Progenitor cell of endocrine pancreas (in vitro differentiated cells): ENCODE data around the gene MBTD1. TPM values are rescaled to one million over a fixed set of nuclear protein-coding genes. Genes with fewer than 3 reads are reported as not detected.

Experiments
- DNase-seq: peaks from one replicate; pipeline ENCODE4 v3.0.0; 2021; ENCODE audit warnings: low spot score; ENCODE audit not compliant: unreplicated experiment
- H3K27ac Mint-ChIP-seq: 2 replicates; pipeline ENCODE4 v1.8.0; 2021; ENCODE audit warnings: mild to moderate bottlenecking, moderate library complexity, mixed read lengths
- H3K27me3 Mint-ChIP-seq: 2 replicates; pipeline ENCODE4 v1.8.0; 2021; ENCODE audit warnings: mixed read lengths
- H3K36me3 Mint-ChIP-seq: 2 replicates; pipeline ENCODE4 v1.8.0; 2022; ENCODE audit warnings: mixed read lengths; ENCODE audit not compliant: insufficient read depth
- H3K4me1 Mint-ChIP-seq: 2 replicates; pipeline ENCODE4 v1.8.0; 2021; ENCODE audit warnings: low read depth, mixed read lengths
- H3K4me3 Mint-ChIP-seq: 2 replicates; pipeline ENCODE4 v1.8.0; 2021; ENCODE audit warnings: low read depth, mild to moderate bottlenecking, moderate library complexity, mixed read lengths
- H3K9me3 Mint-ChIP-seq: 2 replicates; pipeline ENCODE4 v1.8.0; 2021; ENCODE audit warnings: low read depth, mixed read lengths
- total RNA-seq: library from RNA; stranded (reverse); gene quantifications from 2 replicates; pipeline ENCODE4 v1.2.1, GENCODE V29; 2021
- TF ChIP-seq, protein P1 (sequence below): fragments of 200-600 bp; sonication (generic); IDR thresholded peaks from one replicate; pipeline ENCODE4 v1.5.0; 2021; ENCODE audit warnings: antibody characterized with exemption, mild to moderate bottlenecking; ENCODE audit not compliant: unreplicated experiment

MBTD1 gene
- total RNA-seq, 1 donor from 2014 or later = 50.7 TPM

DNA sequence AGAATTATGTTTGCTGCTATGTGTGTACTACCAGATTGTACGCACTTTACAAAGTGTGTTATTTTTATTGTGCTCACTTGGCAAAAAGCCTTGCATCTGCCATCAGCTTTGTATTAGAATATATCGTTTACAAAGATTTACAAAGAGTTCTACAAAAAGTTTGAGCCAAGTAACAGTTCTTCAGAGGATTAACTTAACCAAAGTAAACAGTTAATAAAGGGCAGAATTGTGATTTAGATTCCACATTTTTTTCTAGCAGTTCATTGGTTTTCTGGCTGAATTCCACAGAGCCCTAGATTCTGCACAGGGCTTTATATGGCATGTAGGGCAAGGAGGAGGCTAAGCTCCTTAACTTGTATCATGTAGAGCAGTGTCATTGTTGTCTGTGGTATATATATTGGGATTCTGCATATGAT is 29.9 kb upstream of the MBTD1 start:
- Mint-ChIP-seq H3K27ac (no peak overlapping the region), H3K9me3 (no peaks in the 10 kb centered on the region), H3K4me1 (no peaks in the 10 kb centered on the region), H3K27me3 (no peaks in the 10 kb centered on the region), H3K4me3 (no peak overlapping the region), H3K36me3 (peaks cover 26% of the 10 kb centered on the region)
- TF ChIP-seq, protein P1, sequence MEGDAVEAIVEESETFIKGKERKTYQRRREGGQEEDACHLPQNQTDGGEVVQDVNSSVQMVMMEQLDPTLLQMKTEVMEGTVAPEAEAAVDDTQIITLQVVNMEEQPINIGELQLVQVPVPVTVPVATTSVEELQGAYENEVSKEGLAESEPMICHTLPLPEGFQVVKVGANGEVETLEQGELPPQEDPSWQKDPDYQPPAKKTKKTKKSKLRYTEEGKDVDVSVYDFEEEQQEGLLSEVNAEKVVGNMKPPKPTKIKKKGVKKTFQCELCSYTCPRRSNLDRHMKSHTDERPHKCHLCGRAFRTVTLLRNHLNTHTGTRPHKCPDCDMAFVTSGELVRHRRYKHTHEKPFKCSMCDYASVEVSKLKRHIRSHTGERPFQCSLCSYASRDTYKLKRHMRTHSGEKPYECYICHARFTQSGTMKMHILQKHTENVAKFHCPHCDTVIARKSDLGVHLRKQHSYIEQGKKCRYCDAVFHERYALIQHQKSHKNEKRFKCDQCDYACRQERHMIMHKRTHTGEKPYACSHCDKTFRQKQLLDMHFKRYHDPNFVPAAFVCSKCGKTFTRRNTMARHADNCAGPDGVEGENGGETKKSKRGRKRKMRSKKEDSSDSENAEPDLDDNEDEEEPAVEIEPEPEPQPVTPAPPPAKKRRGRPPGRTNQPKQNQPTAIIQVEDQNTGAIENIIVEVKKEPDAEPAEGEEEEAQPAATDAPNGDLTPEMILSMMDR = no peak
- DNase-seq = no peak

DNA sequence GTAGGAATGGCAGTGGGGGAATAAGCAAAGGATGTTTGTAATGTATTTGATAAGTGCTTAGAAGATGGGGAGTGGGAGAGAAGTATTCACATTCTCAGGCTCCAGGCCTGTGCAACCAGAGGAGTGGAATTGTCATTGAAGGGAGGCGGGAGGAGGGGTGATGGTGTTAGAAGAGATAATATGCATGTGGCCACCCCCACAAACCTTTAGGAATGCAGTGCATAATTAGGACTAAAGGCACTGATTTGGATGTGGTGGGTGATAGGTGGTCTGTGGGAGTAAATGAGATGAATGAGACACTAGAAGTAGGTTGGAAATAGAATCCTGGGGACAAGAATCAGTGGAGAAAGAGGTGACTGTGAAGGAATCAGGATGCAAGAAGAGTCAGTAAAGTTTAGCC is 27.6 kb upstream of the MBTD1 start:
- H3K4me1 Mint-ChIP-seq = no peaks in the 10 kb centered on the region
- no peaks in the 10 kb centered on the region for H3K9me3 Mint-ChIP-seq
- TF ChIP-seq, protein P1 = no peak
- no peak overlapping the region for H3K27ac Mint-ChIP-seq
- DNase-seq = no peak
- no peak overlapping the region for H3K4me3 Mint-ChIP-seq
- H3K27me3 Mint-ChIP-seq = no peaks in the 10 kb centered on the region
- peaks cover 21% of the 10 kb centered on the region for H3K36me3 Mint-ChIP-seq

DNA sequence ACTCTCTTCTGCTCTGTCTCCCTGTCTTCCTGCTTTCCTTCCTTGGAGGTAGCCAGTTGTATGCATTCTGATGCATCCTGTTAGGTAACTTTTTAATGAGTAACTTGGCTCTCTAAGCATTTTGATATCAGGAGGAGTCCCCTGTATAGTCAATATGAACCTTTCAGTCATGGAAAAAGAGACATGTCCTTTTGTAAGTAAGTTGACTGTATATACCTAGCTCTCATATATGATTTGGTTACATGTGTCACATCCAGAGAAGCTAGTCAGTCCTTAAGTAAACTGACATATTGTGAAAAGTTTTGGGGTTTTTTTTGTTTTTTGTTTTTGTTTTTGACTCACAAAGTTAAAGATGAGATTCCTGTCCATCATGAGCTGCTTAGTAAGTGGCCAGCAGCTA is 19.3 kb upstream of the MBTD1 start:
- Mint-ChIP-seq H3K36me3 (peaks cover 20% of the 10 kb centered on the region), H3K4me3 (no peak overlapping the region), H3K27ac (no peak overlapping the region), H3K4me1 (no peaks in the 10 kb centered on the region), H3K9me3 (no peaks in the 10 kb centered on the region), H3K27me3 (no peaks in the 10 kb centered on the region)
- DNase-seq = no peak
- TF ChIP-seq, protein P1 = no peak

DNA sequence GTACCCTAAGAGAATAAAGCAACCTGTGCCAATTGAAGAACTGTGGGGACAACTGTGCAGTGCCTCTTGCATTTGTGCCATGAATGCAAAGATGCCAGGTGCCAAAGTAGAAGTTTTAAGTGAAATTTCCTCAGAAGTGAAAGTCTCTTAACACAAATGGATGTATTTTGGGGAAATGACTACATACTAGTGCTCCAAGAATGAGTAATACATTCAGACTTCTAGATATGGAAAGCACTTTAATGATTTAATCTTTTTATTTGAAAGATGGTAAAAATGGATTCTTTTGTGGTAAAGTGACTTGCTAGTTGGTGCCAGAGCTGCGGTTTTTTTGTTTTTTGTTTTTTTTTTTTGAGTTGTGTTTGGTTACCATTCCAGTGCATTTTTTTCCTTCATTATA is 15.5 kb upstream of the MBTD1 start:
- Mint-ChIP-seq H3K4me1 (no peaks in the 10 kb centered on the region), H3K27ac (no peak overlapping the region), H3K27me3 (no peaks in the 10 kb centered on the region), H3K4me3 (no peak overlapping the region), H3K9me3 (no peaks in the 10 kb centered on the region), H3K36me3 (peaks cover 13% of the 10 kb centered on the region)
- TF ChIP-seq, protein P1 = no peak
- DNase-seq = no peak

DNA sequence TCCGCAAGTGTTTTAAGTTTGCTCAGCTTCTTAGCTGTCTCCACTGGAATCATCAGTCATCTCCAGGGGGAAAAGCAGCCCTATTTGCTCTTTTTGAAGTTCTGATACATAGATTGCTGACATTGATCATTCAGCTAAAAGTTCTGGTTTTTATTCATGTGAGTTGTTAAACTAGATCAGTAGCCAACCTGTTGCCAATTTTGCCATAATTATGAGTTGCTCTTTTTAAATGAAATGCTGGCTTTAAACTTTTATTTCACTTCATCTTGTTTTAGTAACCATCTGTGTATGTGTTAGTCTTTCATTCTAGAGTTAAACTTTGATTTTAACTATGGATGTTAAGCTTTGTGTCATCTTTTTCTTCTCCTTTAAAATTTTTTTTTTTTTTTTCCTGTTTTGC is 13.0 kb upstream of the MBTD1 start:
- TF ChIP-seq, protein P1 = no peak
- DNase-seq = no peak
- Mint-ChIP-seq H3K36me3 (peaks cover 14% of the 10 kb centered on the region), H3K27ac (no peak overlapping the region), H3K4me3 (no peak overlapping the region), H3K9me3 (no peaks in the 10 kb centered on the region), H3K27me3 (no peaks in the 10 kb centered on the region), H3K4me1 (no peaks in the 10 kb centered on the region)
